HuH-7 (cell line): ENCODE results near the gene FAM53B.
A peak's percentile ranks its signal among the peaks of the same experiment; 100 is the strongest.

Experiments
- DNase-seq: peaks from one replicate; pipeline ENCODE4 v3.0.0; 2011; ENCODE audit warnings: low spot score

FAM53B gene

DNA sequence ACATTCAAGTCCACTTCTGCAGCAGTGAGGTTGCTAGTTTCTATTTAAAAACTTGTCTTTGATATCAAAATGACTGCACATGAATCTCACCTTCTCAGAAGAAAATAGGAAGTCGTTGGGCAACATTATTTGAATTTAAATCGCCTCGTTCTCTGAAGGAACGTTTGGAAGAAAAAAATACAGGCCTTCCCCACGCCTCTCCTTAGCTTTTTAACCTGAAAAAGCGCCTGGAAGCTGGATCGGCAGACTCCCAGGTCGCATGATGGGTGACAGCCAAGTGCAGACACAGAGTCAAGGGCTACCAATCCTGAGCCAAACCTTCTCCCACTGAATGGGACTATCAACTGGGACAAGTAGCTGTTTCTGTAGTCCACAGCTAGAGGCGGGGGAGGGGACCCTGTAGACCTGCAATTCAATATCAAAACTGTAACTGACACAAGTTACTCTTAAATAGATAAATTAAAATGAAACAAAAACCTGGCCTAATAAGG is 2.2 kb downstream of the FAM53B start:
- no peak for DNase-seq

DNA sequence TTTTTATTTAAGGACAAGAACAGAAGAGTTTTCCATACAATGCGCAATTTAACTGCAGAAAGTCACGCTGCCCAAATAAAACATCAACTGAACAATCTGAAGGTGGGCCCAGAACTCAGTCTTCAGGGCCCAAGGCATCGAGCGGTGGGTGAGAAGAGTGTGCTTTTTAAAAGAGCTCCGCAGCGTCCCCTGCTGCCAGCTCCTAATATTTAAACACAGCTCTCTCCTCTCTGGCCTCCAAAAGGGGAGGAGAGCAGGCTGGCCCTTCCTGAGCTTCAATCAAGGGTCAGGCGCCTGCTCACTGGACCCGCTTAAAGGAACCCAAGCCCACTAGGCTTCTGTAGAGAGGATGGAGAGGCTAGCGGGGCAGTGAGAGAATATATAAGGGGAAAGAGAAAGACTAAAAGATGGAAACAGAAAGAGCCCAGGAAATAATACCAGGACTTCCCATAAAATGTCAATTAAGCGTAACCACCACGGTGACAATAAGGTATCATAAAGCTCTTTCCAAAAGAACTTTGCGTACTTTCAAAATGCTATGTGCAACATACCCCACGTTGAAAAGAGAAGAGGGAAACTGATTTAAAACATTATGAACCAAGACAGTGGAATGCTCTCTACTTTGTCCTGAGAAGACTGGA is 2.8 kb downstream of the FAM53B start:
- DNase-seq, result peak; percentile 88

DNA sequence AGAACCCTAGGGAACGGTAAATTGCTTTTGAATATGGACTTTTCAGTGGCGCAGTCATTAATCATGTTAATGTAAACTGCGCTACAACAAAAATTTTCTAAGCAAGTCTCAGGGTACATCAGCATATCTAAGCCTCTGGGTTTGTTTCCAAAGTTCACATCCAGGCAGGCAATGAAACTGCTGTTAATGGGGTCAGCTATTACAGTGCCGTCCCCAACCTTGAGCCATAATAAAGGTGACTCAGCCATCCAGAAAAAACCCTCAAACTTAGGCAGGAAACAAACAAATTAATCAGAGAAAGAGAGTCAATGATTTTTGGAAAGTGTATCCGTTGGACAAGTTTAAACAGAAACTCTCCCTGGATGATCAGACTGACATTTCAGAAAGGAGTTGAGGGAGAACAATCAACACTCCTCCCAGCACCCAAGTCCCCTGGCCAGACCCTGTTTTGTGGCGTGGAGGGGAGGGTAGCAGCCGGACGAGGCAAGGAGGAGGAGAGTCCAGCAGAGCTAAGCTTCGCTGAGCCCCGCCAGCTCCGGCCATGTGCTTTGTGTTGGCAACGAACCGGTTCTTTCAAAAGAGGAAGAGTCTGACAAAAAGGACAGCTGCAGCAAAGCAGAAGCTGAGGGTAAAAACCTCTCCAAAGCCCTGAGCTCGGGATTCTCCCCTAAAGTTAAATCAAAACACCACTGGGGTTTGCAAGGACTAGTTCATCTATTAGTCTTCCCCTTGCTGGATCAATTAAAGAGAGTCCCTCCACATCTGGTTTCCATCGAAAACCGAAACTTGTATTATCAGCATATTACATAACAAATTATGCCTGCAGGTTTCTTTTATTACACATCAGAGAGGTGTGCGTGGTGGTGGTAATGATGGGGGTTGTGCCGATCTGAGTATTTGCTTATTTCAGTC is 3.6 kb downstream of the FAM53B start:
- DNase-seq, result no peak

DNA sequence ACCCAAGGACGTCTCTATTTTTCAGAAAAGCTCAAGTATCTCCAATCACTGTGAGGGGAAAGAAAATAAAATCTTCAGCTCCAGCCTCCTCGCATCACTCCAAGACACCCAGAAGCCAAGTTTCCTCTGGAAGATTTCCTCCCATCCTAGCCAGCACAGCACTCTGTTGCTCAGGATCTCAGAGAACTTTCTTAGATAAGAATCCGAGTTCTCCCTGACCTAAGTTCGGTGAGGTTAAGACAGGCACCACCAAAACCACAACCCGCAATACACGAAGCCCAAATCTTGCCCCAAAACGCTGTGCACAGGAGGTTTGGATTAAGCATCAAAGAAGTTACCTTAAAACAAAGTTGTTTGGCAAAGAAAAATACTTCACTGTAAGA is 4.2 kb downstream of the FAM53B start:
- DNase-seq, result no peak

DNA sequence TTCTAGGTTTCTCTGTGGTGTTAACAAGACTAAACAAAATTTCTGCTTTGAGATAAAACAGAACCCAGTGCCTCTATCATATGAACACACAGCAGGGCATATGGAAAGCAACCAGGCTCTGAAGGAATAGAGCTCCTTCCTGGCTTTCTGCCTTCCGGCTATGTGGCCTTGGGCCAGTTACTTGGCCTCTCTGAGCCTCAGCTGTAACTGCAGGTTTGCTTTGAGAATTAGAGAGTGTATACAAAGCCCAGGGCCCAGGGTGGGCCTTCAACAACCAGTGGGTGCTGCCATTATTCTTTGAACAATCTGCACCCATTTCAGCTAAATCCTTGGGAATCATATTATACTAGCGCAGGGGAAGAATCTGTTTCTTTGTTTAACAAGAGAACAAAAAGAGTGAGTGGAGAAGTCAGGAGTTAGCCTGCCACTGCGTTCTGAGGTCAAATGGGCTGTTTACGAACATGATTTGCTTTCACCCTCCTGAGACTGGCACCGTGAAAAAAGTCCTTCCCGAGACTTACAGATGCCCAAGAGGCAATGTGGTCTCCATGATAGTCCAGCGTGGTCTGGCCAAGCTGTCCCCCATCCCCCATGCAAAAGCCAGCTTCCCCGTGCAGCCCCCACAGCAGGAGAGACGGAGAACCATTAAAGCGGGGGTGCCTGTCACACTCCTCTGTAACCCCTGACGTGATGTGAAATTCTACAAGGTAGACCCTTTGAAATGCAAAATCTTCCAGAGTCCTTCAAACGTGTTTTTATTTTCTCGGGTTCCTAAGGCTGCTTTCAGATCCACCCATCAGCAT is 4.9 kb downstream of the FAM53B start:
- DNase-seq, result no peak

DNA sequence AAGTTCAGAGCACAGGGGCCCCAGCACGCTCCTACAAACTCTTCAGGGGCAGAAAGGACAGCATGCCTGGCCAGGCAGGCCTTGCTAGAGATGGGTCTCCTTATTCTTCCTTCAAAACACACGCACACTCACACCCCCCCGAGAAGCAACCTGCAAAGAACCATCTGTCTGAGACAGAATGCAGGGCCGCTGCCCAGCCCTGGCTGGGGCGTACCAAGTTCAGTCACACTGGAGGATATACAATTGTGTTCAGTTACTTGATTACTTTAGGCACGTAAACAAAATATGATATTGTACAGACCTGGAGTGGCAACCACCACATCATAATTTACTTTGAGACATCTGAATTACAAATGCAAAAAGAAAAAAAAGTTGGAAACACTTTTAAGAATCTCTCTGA is 5.7 kb downstream of the FAM53B start:
- no peak for DNase-seq

DNA sequence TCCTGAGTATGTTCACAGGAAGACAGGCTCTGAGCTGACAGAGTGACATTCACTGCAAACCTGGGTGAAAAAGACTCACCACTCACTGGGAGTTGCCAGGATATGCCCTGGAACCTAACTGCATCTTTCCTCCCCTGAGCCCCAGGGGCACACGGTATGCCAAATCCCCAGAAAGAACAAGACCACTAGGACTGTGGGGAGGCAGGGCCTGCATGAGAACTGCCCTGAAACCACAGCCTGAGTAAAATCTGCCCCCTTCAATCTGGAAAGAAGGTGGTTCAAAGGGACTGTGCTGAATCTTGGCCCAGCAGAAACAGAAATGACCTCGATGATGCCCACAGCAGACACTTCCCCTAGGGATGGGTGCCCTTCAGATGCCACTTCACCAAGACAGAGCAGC is 6.5 kb downstream of the FAM53B start:
- no peak for DNase-seq

DNA sequence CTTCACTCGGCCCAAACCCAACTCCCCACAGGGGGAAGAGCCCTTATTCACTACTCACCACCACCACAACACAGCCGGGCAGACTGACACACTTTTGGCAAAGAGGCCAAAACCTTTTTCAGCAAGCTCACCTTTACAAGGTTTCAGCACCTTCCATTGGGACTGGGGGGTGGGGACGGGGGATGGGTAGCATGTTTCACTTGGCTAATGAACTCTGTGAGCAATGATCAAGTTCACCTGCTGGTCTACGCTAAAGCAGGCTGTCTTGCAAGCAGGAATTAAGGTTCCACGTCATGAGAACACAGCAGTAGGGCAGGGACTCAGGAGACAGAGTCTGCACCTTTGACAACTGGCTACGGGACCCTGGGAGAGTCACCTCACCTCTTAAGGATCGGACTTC is 7.0 kb downstream of the FAM53B start:
- DNase-seq, result no peak

DNA sequence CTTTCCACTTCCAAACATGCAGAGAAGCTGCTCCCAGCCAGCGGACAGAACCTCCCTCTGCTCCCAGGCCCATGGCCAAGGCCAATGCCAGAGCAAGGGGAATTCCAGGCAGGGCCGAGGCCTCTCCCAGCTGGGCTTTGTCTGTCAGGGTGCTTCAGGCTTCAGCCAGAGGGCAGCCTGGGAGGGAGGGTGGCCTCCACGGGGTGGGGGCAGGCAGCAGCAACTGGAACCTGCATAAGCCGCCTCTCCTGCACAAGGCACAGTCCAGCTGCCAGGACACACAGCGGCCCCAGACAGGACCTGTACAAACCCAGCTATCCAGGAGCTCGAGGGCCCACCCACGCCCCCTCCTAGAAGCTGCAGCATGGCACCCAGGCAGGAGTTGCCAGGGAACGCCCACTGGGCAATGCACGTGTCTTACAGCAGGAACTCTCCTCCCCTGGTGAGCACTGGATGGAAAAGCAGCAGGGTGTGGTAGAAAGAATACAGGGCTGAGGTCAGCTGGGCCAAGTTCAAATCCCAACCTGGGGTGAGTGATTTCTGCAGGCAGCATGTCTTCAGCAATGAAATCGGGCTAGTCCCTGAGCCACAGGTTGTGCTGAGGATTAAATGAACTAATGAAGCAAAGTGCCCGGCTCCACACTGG is 7.6 kb downstream of the FAM53B start:
- DNase-seq, result no peak

DNA sequence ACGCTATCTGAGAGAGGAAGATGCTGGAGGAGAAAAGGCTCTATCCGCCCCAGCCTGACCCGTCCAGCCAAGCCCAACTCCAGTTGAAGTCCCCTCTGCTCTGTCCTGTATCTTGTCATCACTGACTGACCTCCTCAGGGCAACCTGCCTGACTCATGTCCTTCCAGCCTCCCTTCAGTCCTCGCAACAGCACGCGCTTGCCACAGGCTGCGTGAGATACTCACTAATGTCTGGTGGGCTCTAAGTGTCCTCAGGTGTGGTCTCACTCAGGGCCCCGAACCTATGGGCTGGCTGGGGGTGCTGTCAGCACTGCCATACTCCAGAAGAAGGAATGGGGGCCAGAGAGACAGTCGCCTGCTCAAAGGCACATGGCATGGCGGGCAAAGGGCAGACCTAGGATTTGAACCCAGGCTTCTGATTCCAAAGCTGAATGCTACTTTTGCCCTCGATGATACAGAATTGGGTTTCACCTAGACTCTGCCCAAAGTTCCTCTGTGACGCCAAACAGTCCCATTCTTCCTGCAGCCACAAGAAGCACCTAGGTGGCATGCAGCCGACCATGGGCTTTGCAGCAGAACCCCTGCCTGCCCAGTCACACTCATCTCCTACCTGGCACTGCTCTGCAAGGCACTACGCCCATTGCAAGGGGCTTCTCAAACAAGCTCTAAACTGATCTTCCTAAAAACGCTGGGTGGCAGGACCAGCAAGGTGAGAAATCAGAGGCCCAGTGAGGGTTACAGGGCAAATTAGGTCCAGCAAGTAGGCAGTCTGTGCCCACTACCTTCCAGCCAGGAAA is 8.5 kb downstream of the FAM53B start:
- DNase-seq, result no peak

DNA sequence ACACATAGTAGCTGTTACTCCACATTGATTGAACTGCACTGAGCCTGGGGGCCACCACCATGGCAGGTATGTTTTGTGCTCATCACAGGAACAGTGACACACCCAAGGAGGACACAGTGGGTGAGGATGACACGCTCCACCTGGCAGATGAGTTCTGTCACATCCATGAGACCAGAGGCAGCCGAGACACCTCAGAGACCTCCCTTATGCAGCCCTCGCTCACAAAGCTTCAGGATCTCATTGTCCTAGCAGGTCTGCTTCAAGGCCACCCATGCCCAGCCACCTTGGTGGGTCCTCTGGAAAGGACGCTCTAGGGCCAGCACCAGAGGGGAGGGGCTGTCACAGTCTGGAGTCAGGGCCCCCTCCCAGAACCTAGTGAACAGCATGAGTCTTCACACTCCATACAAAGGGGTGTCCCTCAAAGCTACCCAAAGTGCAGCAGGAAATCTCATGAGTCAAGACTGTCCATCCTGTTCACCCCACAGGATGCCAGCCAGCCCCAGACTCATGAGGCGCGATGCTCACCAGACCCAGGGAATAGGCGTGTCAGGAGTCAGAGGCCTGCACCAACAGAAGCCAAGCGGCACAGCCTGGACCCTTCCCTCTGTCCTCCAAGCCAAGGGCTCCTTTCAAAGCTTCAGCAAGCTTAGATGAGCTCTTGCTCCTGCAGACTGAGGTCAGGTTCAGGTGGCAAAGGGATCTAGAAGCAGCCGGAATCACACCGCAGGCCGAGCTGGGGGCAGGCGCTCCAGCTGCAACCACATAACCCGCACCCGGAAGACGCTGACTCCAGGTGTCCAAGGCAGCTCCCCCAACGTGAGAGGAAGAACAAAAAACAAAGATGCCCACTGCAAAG is 9.6 kb downstream of the FAM53B start:
- DNase-seq, result no peak

DNA sequence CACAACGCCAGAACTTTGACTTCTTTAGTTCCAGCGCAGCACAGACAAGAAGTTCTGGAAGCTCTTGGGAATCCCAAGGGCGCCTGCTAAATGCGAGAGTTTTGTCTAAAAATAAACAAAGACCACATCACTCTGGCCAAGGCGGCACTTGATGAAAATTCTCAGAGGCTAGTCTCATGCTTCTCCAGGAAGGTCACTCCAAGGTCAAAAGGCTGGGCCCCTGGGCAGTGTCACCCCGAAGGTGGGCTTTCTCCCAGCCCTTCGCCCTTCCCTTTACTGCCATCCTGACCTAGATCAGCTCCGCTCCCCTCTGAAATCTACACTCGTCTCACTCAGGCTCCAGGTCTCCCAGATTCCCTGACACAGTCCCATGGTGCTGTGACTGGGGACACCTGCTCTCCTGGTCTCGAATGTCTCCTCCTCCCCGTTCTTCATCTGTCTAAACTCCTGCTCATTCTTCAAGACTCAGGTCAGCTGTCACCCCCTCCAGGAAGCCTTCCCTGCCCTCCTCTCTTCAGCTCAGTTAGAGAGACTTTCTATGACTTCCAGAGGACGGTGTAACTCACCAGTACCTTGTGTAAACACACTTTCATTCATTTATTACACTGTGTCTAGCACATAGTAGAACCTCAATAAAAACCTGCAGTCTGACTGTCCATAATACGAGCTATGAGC is 10.5 kb downstream of the FAM53B start:
- DNase-seq, result no peak

DNA sequence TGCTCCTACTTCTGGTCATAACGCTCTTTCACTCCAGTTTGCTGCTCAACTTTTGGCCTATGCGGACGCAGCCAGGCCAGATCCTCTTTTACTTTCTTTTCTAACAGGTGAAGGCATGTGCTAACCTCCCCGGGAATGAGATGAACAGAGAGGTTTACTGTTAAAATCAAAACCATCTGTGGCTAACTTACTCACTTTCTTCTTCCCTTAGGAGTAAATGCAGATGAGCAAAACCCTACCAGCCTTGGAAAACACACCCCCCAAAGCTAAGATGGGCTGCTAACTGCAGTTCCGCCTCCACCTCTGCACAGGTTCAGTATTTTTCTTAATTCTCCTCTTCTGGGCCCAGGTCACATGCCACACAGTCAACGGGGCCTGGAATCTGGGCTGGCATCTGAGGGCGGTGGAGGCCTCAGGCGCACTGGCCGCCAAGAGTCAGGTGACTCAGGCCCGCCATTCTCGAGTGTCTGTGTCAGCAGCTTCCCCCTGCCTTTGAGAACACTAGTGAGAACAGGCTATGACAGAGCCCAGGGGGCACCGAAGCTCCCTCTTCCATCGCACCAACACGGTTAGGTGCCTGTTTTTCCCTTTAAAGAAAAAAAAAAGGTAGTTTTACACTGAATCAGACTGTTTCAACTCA is 11.1 kb downstream of the FAM53B start:
- no peak for DNase-seq

DNA sequence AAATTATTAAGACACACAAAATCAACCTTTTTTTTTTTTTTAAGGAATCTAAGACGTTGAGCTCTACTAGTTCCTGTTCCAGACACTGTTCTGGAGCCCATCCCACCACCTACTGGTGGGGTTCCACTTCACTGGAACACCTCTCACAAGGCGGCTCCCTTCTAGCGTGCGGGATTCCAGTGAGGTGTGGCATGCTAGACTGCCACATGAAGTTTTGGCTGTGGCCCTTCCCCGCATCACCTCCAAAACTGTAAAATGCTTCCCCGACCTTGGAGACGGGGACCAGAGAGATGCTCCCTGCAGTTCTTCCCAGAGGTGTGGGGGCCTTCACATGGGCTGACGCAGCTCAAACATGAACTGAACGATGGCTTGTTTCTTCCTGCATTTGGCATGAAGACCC is 12.6 kb downstream of the FAM53B start:
- no peak for DNase-seq

DNA sequence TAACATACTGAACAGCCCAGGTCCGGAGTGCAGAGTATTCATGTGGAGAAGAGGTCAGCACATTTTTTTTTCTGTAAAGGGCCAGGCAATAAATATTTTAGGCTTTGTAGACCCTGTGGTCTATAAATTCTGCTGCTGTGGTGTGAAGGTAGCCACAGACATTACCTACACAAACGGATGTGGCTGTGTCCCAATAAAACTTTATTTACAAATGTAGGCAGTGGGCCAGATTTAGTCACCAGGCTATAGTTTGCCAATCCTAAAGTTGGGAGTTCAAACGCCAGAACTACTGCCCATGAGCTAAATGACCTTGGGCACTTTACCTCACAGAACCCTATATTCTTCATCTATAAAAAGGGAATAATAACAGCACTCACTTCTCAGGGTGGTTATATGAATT is 13.4 kb downstream of the FAM53B start:
- no peak for DNase-seq

DNA sequence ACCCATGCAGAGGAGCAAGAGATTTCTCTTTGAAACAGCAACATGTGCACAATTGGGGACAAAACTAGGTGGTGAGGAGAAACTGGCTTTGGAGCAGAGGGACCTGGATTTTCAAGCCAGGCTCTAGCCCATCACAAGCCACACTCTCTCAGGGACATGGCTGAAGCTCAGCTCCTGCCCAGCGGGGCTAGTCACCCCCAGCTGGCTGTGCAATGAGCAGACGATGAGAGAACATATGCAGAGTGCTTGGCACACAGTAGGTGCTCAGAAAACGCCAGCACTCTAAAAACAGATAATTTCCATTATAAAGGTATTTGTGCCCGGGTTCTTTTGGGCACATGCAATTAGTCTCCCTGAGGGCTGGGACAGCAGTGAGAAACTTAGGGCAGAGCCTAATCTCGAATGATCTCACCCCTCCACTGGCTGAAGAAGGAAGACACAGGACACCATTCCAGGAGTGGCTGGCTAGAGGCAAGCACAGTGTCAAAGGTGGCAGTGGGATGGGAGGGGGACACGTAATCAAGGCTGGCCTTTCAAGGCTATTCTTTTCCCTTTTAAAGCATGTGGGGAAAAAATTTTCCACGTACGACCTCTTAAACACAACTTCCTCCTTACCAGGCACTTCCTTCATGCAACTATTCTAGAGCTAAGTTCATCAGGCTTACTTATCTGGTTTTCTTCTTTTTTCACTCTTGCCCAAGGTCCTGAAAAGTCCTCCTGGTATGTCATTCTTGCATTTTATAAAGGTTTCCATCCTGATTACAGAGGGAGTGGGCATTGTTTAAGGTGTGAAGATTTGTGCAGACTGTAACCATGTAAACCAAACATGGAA is 15.1 kb downstream of the FAM53B start:
- DNase-seq, result no peak

DNA sequence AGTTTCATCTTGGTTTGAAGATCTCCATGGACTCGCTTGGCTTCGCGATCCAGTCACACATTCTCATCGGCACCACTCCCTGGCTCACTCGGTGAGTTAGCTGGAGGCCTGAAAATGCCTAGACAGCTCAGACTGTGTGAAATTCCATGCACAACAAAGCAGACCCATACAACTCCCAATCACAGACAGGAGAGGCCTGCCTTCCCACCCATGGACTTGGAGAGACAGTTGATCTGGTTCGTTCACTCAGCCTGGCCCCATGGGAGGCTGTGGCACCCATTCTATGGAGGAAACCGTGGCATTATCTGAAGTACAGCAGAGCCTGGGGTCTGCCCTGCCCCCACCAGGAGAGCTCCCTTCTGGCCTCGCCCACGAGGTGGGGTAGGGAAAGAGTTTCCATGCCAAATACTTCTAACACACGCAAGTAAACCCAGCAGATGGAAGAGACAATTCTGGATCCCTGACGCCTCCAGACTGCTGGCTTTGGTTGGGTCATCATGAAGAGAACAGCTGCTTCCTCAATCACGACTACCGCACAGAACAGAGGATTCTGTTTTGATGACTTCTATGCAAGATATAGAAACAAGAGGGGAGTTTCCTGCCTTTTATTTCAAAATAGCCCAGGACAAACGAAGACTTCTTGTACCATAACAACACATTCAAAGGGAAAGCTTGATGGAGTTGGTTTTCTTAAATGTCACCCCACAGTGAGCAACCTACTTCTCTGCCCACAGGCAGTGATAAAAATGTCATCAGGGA is 15.9 kb downstream of the FAM53B start:
- no peak for DNase-seq
